HG03103 (cell line): ENCODE data around the gene GDPD4.

Experiments
- ATAC-seq: cut with Tn5 transposase; IDR thresholded peaks from one replicate; pipeline ENCODE4 v1.9.1; 2021; ENCODE audit warnings: low read depth; ENCODE audit not compliant: unreplicated experiment

GDPD4 gene, protein sequence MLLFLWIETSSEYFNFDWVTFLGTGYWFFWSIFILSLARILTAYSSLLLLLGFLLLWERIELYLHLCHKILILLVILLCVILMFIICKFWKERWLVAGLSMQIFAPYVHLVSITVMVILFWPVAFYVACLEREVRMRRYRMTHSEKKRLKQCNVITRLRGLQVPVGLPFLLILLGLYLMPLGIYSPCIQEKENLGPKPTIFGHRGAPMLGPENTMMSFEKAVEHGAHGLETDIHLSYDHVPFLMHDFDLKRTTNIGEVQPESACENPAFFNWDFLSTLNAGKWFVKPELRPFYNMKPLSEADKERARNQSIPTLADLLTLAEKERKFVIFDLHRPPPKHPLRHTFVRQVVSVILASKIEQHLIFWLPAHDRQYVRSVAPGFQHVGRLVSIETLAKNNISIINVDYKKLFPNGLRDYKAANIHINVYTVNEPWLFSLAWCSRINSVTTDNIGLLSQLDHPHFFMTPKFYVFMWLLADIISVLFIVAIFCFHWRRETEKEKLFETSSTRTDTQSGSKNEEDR

DNA sequence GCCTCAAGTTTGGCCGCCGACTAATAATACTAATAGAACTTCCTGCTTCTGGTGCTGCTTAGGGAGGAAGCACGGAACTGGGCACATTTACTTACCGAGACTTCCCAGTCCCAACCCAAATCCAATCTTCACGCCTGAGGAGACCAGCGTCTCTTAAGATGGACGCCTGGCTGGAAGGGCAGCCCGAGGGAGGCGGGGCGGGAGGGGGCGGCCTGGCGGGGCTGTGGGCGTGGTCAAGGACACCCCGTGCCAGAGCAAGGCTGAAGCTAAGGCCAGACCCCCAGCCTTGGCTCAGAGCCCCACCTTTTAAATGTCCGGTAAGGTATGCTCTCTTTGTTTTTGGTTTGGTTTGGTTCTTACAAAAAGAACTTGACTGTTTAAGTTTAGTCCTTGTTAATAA, at the start of gene GDPD4:
Gene GDPD4 (minus strand): TSS at position 177 of the 400 bp plus-strand sequence. CDS start 16,549 bp downstream, outside the sequence.
- ATAC-seq: no peak

DNA sequence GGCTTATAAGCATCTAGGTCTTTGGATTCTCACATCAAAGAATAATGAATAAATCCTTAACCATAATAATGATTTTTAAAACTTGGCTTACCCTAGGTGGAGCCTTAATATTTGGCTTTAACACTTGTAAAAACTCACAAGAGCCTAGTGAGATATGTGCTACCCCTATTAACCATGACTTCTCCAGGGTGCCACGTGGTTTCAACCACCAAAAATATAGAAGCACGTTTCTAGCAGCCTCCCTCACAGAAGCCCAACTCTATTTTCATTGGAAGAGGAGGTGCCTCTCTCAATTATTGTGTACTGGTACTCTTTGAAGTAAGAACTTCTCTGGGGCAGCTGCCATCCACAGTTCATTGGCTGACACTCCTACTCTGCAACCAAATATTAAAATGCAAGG, 46.5 kb upstream of the GDPD4 start:
- no peak for ATAC-seq

DNA sequence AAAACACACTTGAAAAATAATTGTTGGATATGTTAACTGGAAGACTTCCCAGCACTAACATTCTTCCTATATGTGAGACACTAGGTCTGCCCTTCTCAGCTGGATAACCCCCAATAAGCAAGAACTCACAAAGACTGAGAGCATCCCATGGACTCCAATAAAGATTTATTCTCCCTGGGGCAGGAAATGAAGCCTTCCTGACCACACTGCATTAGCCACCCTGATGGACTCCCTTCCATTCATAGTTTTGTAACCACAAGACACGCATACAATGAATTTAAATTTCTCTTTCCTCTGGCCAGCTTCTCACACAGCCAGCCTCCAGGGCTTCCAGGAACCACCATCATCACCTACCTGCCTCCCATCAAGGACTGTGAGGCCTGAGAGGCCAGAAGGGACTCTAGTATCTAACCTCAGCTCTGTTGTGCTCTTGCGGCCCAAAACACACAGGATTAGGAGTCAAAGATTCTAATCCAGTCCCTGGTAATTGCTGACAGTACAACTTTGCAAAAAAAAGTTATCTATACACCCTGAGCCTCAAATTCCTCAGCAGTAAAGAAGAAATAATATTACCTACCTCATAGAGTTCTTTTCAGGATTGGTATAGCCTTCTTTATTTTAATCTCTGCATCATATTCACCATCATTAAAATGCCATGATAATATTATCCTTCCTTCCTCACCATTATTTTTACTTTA, 45.6 kb upstream of the GDPD4 start:
- ATAC-seq: no peak

DNA sequence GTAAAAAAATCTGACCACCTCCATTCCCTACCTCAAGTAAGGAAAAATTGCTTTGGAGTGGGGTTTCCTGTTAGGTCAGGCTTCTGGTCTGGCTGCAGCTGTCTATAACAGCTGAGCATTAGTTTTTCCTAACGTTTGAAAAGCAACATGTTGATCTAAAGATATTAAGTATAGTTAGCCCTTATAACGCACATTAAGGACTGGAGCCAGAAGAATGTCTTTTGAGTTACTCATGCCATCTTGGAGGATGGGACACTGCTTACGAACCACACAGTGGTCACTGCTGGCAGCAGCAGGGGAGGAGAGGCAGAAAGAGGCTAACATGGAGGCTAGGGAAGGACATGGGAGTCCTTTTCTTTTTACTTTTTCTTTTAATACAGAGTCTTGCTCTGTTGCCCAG, 44.1 kb upstream of the GDPD4 start:
- no peak for ATAC-seq

DNA sequence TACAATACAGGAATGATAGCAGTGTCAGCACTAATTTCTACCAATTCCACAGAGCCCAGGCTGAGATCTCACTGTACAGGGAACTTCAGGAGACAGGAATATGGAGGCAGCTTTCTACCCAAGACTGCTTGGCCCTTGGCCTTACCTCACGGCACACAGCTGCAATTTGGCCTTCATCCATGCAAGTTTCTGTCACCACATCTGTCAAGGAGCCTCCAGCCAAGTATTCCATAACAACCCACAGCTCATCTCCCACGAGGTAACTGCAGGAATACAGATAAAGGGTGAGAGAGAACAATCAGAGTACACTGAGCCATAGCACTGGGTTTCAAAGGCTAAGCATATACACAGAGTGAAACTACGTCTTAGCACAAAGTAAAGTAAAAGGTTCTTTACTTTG, 39.0 kb upstream of the GDPD4 start:
- ATAC-seq: no peak

DNA sequence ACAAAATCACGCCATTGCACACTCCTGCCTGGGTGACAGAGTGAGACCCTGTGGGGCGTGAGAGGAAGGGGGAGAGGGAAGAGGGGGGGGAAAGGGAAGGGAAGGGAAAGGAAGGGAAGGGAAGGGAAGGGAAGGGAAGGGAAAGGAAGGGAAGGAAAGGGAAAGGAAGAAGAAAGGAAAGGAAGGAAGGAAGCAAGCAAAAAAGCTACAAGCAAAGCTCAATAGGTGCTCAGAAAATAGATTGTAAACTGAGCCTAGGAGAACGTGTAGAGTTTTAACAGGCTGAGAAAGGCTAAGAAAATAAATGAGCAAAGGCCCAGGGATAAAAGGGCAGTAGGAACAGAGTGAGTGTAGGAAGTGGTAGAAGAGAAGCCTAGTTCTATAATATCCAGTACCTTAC, 30.8 kb upstream of the GDPD4 start:
- no peak for ATAC-seq

DNA sequence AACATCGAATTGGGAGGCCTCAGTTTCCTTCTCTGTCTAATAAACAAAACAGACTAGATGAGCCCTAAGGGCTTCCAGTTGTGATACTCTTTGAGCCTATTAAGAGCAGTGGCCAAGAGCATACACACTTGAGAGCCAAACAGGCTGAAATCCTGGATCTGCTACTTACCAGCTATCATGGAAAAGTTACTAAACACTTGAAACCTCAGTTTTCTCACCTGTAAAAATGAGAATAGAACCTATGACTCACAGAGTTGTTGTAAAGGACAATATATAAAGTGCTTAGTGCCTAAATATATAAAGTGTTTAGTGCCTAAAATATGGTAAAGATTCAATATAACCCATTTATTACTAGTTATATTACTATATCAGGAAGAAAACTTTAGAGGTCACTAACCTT, 23.7 kb upstream of the GDPD4 start:
- ATAC-seq: no peak

DNA sequence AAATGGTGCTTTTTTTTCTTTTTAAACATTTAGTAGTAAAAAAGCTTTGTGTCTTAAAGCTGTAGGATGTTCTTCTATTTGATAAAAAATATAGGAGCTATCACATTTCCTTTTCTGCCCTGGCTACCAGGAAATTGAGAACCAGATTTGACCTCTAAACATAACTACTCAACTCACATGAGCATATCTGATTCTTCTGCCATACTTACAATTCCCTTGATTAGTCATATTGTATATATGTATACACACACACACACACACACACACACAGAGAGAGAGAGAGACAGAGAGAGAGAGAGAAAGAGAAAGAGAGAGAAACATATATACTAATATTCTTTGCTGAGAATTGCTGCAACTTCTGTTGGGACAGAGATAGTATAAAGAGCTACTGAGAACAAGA, 23.0 kb upstream of the GDPD4 start:
- no peak for ATAC-seq

DNA sequence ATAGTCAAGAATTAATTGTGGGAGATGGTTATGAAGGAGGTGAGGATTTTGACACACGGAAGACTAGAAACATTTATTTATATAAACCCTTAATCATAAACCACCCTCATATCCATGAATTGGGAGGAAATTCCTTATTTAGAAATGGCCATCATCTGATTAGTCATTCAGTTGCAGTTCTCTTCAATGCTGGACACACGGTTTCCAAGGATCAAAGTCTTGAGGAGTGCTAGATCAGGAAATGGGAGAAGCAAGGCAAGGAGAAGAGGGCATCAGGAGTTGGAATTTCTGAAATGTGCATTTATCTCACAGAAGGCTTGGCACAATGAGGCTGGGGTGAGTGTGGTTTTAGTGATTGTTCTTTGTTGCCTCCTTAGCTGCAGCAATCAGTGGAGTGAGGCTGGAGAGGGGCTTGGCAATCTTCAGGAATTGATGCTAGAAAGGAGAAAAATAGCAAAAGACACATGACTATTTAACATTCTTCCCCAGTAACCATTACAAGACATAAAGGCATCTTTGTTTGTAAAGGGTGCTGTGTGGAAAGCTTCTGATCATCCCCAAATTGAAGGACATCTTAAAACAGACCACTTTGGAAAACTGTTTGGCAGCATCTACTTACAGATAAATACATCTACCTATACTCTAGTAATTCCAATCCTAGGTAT, 21.6 kb upstream of the GDPD4 start:
- no peak for ATAC-seq

DNA sequence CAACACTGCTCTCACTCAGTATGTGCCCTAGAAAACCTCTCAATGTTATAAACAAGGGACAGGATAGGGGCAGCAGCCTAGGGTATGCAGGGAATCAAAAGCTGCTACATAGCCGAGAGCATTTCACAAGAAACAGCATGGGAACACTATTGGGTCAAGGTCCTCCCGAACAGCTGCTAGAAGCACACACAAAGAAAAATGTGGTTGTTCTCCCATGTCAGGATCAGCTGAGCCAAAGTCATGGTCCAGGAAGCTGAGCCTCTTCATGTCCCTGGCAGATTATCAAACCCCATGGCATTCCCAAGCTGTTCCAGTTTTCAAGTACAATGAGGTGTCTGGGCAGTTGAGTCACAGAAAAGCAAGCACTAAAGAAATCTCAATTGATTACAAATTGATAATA, 21.0 kb upstream of the GDPD4 start:
- no peak for ATAC-seq

DNA sequence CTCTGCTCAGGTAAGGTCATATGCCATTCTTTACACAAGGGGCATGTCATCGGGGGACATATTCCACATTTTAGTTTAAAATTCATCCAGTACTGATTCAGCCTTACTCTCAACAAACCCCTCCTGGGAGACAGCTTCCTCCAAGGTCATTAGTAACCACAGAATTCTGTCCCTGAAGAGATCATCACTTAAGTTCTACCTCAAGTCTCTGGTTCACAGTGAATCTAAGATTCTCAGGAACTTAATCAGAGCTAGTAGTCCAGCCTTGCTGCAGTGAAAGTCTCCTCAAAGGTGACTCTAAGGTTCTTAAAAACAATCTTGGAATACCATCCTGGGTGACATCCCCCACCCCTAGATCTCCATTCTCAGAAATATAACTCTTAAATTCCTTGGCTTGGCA, 18.9 kb upstream of the GDPD4 start:
- no peak for ATAC-seq

DNA sequence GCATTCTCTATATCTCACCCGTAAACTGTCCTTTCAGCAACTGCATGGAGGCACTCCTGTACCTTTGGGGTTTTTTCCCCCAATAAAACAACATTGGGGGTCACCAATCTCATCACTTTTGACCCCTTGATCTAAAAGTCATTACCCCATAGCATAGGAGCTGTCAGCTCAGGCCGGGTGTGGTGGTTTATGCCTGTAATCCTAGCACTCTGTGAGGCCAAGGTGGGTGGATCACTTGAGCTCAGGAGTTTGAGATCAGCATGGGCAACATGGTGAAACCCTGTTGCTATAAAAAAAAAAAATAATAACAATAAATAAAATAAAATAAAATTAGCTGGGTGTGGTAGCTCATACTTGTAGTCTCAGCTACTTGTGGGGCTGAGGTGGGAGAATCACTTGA, 17.1 kb upstream of the GDPD4 start:
- no peak for ATAC-seq

DNA sequence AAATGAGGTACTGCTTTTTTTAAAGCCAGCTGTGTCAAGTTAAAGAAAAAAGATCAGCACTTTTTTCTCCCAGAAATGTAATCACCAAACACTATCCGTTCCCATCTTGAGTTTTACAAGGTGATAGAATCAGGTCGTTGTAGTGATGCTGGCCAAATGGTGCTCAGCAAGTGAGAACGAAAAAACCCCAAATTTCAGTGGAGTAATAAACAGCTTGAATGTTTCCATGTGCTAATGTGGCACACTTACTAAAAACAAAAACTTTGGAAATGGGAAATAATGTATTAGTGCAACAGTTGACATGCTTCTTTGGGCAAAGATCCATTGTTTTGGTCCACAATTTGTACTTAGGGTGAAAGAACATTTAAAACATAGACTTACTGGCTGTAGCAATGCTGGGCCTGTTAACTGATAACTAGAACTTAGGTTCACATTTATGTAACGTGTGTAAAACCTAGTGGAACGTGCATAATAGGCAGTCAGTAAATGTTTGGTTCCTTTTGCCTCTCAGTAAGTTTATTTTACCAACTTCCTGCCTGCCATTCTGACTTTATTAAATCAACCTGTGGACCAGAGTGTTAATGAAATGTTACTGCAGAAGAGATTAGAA, 15.4 kb upstream of the GDPD4 start:
- ATAC-seq: no peak

DNA sequence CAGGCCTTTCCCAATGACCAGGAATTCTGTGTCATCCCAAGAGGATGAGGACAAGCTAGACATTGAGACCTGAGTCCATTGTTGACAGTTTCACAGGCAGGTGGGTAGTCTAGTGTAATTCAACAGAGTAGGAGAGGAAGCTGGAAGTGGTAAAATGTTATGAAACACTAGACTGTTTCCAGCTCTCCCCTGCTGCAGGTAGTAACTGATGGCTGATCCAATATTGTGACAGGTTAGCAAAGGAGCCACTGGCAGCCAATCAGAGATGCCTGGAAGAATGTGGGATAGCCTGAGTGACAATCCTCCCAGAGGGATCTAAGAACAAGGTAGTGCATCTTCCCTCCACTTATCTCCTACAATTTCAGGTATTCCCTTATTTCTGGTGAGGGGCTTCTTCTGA, 10.6 kb upstream of the GDPD4 start:
- no peak for ATAC-seq

DNA sequence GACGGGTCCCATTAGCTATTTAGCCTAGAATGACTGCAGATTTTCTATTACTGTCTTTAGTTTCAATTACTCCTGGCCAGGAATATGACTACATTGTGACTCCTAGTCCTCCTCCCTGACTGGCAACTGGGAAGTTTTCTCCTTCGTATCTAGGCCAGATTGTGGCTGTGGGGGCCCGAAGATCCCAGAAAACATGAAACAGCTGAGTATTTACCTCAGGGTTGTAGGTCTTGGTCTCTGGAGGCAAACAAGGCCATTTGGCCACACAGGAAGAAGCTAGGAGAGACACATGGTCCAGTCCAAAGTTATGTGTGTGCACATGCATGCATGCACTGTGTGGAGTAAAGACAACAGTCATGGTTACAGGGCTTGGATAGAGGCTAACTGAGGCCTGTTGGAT, 10.2 kb upstream of the GDPD4 start:
- ATAC-seq: no peak

DNA sequence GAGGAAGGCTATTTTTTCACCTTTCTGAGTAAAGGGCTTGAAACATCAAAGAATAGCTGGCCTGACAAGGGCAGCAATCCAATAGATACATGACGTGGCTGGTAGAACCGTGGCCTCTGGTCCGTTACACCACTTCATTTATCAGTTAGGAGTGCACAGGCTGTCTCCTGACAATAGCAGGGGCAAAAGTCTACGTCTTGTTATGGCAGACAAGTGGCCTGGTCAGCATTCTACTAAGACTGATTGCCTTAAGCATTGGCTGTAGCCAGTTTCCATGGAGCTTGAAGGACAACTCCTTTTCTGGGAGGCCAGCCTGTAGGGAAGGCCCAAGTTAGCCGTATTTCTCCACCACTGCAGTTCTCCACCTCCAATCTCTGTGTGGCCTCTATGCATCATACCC, 9.2 kb upstream of the GDPD4 start:
- ATAC-seq: no peak

DNA sequence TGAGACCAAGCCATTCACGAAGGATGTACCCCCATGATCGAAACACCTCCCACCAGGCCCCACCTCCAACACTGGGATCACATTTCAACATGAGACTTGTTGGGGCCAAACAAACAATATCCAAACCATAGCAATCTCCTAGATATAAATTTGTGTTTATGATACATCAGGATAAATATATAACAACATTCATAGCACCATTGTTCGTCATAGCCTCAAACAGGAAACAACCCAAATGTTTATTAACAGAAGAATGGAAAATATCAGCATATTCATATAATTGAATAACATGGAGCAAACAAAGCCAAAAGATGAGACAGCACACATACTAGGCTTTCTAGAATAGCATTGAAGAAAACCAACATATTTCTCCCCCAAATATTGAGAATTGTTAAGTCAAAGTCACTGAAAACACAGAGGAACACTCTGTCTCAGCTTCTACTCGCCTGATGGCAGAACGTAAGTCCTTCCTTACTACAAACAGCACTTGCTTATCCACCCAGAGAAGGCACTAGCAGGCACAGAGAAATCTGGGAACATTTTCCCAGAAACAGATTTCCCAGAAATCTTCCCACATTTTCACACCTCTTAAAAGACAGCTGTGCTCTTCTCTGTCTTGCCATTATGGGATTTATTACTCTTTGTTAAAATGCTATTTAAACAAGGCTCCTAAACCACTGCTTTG, 8.1 kb upstream of the GDPD4 start:
- no peak for ATAC-seq

DNA sequence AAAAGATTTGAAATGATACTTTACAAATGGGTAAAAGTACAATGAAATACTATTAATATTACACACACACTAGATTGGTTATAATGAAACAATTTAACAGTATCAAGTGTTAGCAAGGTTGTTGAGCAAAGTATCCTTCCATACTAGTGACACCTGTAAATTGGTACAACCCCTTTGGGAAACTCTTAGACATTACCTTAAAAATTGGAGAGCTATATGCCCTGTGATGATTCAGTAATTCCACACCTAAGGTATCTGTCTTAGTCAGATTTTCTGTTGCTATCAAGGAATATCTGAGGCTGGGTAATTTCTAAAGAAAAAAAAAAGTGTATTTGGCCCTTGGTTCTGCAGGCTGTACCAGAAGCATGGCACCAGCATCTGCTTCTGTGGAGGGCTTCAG, 7.4 kb upstream of the GDPD4 start:
- ATAC-seq: no peak

DNA sequence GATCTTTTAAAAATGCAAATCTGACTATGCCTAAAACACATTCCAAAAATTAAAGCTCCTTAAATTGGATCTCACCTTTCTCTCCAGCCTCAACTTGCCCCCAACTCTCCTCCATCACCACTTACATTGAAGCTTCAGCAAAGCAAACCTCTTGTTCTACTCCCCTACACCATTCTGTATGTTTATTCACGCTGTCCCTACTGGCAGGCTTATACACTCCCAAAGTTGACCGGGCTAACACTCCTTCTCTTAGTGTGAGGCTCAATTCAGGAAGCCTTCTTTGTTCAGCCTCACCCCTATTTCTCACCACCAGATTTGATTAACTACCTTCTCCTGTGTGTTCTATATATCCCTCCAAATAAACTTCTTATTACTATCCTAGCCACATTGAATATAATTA, 1.8 kb upstream of the GDPD4 start:
- no peak for ATAC-seq

DNA sequence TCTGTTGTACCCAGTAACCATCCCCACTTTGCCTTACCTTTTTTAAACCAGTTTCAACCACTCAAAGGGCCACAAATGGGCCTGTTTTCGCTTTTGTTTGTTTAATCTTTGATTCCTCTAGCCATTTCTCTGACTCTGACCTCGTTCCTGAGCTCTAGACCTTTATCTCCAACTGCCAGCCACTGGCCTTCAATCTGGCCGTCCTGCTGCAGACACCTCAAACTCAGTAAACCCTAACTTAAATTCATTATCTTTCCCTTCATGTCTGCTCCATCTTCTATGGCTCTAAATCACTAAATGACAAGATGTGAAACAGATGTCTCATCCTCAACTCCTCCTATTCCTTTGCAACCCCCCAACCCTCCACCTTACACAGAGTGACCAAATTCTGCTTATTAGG, 1.3 kb upstream of the GDPD4 start:
- no peak for ATAC-seq

DNA sequence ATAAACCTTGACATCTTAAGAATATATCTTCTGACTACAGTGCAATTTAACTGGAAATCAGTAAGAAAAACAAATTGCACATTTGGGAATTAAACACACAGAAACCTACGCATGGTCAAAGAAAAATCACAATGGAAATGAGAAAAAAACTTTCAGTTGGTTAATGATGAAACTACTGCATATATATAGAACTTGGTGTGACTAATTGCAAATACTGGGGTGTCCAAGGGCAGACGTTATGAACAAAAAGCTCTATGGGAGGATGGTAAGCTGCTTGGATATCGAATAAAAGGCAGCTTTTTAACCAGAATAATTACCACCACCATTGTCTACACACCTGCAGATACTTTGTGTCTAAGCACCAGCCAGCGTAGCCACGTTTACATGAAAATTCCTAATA, 791 bp downstream of the GDPD4 start:
- no peak for ATAC-seq
